Right lobe of liver (tissue), 6 donors: ENCODE results near the gene ZDHHC1. TPM values are rescaled to one million over a fixed set of nuclear protein-coding genes. Genes with fewer than 3 reads are reported as not detected.

Source experiments
- ATAC-seq, 4 donors: fragments of 200-7000 bp; cut with Tn5 transposase; one replicate each; pipeline ENCODE4 v1.9.1; 2020; ENCODE audit warnings: mild to moderate bottlenecking in 4 of 4, moderate library complexity in 4 of 4
- DNase-seq, 3 donors: peaks; one replicate each; pipeline ENCODE4 v3.0.0-alpha.2; 2020
- H3K27ac ChIP-seq, 3 donors: fragments of 200-600 bp; one replicate each; pipeline ENCODE4 v1.8.0; 2022
- H3K27me3 ChIP-seq, 2 donors: fragments of 200-600 bp; one replicate each; pipeline ENCODE4 v1.8.0; 2022
- H3K36me3 ChIP-seq, 4 donors: fragments of 200-600 bp; sonication (generic) in 1 of 4; one replicate each; pipeline versions ENCODE4 v1.5.1 to v1.8.0; 2017 to 2022; ENCODE audit warnings: control low read depth in 1 of 4
- H3K4me1 ChIP-seq, 4 donors: fragments of 200-600 bp; sonication (generic) in 1 of 4; one replicate each; pipeline versions ENCODE4 v1.5.1 to v1.8.0; 2017 to 2022; ENCODE audit warnings: control low read depth in 1 of 4
- H3K4me3 ChIP-seq, 3 donors: fragments of 200-600 bp; one replicate each; pipeline ENCODE4 v1.8.0; 2022
- H3K9me3 ChIP-seq, 4 donors: fragments of 200-600 bp; sonication (generic) in 1 of 4; one replicate each; pipeline versions ENCODE4 v1.5.1 to v1.8.0; 2017 to 2022; ENCODE audit warnings: control low read depth in 1 of 4
- CTCF ChIP-seq, 4 donors: fragments of 200-600 bp in 3 of 4; fragments of 450-650 bp in 1 of 4; IDR thresholded peaks; one replicate each; pipeline versions ENCODE4 v1.5.1 to v1.8.0; 2016 to 2022; ENCODE audit warnings: antibody characterized with exemption in 4 of 4, mild to moderate bottlenecking in 2 of 4
- POLR2A ChIP-seq: fragments of 450-650 bp; IDR thresholded peaks from one replicate; pipeline ENCODE4 v1.6.1; 2017; ENCODE audit warnings: antibody characterized with exemption, mild to moderate bottlenecking
- WGBS: methylation state at CpG from one replicate; pipeline ENCODE4 v1.1.6; 2018; ENCODE audit warnings: low coverage, low lambda C conversion rate; ENCODE audit not compliant: insufficient coverage; ENCODE audit errors: missing lambda C conversion rate; 5-methylcytosine and 5-hydroxymethylcytosine counted together
- intact Hi-C, 2 donors: fragments of 100-400 bp; cut with DNase I; formaldehyde crosslinking; loops; one replicate each; pipeline versions ENCODE4 v1.11.2 to v1.14.1; 2022
- total RNA-seq, 6 experiments: library from RNA; depleted of rRNA in 2 of 6; stranded (reverse); fragments of >200 nt in 2 of 6; fragmentation: NEBNext Ultra II Directional in 3 of 6; extraction: Animal tissue kit (Norgen Biotek cat#: 25700) in 3 of 6; gene quantifications; one replicate each; pipeline versions ENCODE4 v1.1.0 to v1.2.4, GENCODE V29; 2016 to 2023
- donor health status: DM: no; HTN: yes; CAD: no.
- donor health status: DM: no; HTN: no; CAD: no.
- donor health status: DM: no; HTN: no; CAD: no.
- donor health status: DM: no; HTN: yes; CAD: no.
- donor health status: DM: no; HTN: yes; CAD: no.

Gene ZDHHC1
- total RNA-seq, 6 experiments from 2014 or later = 1.2 to 4.0 (median 1.8) TPM

GRCh38 chr16:67462279-67462655, 46.0 kb upstream of the ZDHHC1 start:
- H3K27me3 ChIP-seq = no peaks in the 10 kb centered on the region
- H3K4me3 ChIP-seq = no peak overlapping the region
- intact Hi-C loops = no loop called here
- H3K27ac ChIP-seq = no peak overlapping the region
- H3K9me3 ChIP-seq = no peaks in the 10 kb centered on the region
- WGBS = 81% methylated on average over 5 of the region's 5 CpGs
- DNase-seq (no peak), ATAC-seq (no peak)
- TF ChIP-seq CTCF (IDR thresholded peaks at IDR 0.05) (no peak), POLR2A (no peak)
- H3K36me3 ChIP-seq = no peaks in the 10 kb centered on the region
- H3K4me1 ChIP-seq = peaks cover 0 to 33% (median 17%) of the 10 kb centered on the region in 4 donors

- Histone ChIP-seq H3K27me3 (no peaks in the 10 kb centered on the region), H3K4me1 (peaks cover 0 to 33% (median 17%) of the 10 kb centered on the region in 4 donors), H3K9me3 (no peaks in the 10 kb centered on the region), H3K27ac (no peak overlapping the region), H3K4me3 (no peak overlapping the region), H3K36me3 (no peaks in the 10 kb centered on the region)
- DNase-seq (no peak), ATAC-seq (no peak)
- TF ChIP-seq POLR2A (no peak), CTCF (IDR thresholded peaks at IDR 0.05) (no peak)
- 40% methylated on average over 1 of the region's 8 CpGs for WGBS
- intact Hi-C loops = no loop called here
Observed at GRCh38 chr16:67461600-67462278, 45.5 kb upstream of the ZDHHC1 start.

GRCh38 chr16:67460961-67461360, 44.7 kb upstream of the ZDHHC1 start:
- H3K27me3 ChIP-seq = no peaks in the 10 kb centered on the region
- WGBS = no CpG with 5 or more reads among the region's 2 CpGs
- H3K4me1 ChIP-seq = peaks cover 0 to 38% (median 17%) of the 10 kb centered on the region in 4 donors
- TF ChIP-seq POLR2A = no peak
- TF ChIP-seq CTCF (IDR thresholded peaks at IDR 0.05) = no peak
- H3K9me3 ChIP-seq = no peaks in the 10 kb centered on the region
- H3K4me3 ChIP-seq = no peak overlapping the region
- DNase-seq (no peak), ATAC-seq (no peak)
- H3K27ac ChIP-seq = no peak overlapping the region
- no peaks in the 10 kb centered on the region for H3K36me3 ChIP-seq
- intact Hi-C loops = no loop called here

GRCh38 chr16:67460168-67460567, 43.9 kb upstream of the ZDHHC1 start:
- Histone ChIP-seq H3K4me1 (peaks cover 0 to 38% (median 17%) of the 10 kb centered on the region in 4 donors), H3K27me3 (no peaks in the 10 kb centered on the region), H3K4me3 (no peak overlapping the region), H3K9me3 (no peaks in the 10 kb centered on the region), H3K36me3 (no peaks in the 10 kb centered on the region), H3K27ac (peak overlapping the region in 2 of 3 donors; percentile 53 to 66)
- intact Hi-C loops = no loop called here
- TF ChIP-seq CTCF (IDR thresholded peaks at IDR 0.05) (no peak), POLR2A (no peak)
- DNase-seq = no peak
- no CpG with 5 or more reads among the region's 5 CpGs for WGBS
- ATAC-seq = no peak
